Mesenchymal stem cell (in vitro differentiated cells and primary cell): Measurements from ENCODE around the gene PARN.
"Not testable (repeated sequence)": the region's sequence is repeated elsewhere in the genome, so short reads cannot be mapped to it uniquely, and the experiment has no call there.

ENCODE experiments used
- DNase-seq: peaks from one replicate; pipeline ENCODE4 v3.0.0-alpha.2; 2013
- H2AFZ ChIP-seq: one replicate; pipeline ENCODE4 v1.6.1; 2013; ENCODE audit warnings: low read depth, mild to moderate bottlenecking, control low read depth, inconsistent platforms, low read length, moderate library complexity
- H2AK5ac ChIP-seq: 2 replicates; pipeline ENCODE4 v1.6.1; 2013; ENCODE audit warnings: low read length, moderate library complexity, mild to moderate bottlenecking, inconsistent platforms; ENCODE audit not compliant: severe bottlenecking
- H2BK120ac ChIP-seq: one replicate; pipeline ENCODE4 v1.6.1; 2013; ENCODE audit warnings: low read depth, mild to moderate bottlenecking, inconsistent platforms, low read length, moderate library complexity
- H2BK12ac ChIP-seq, 2 experiments: one replicate each; pipeline ENCODE4 v1.6.1; 2013; ENCODE audit warnings: inconsistent platforms in 2 of 2, low read length in 2 of 2, mild to moderate bottlenecking in 2 of 2, moderate library complexity in 2 of 2, control low read depth in 1 of 2
- H2BK15ac ChIP-seq: one replicate; pipeline ENCODE4 v1.6.1; 2013; ENCODE audit warnings: mild to moderate bottlenecking, low read depth, inconsistent platforms; ENCODE audit not compliant: poor library complexity, severe bottlenecking
- H2BK5ac ChIP-seq: 2 replicates; pipeline ENCODE4 v1.6.1; 2013; ENCODE audit warnings: low read depth, mild to moderate bottlenecking, low read length, control low read depth, inconsistent platforms; ENCODE audit not compliant: poor library complexity, severe bottlenecking
- H3K14ac ChIP-seq, 2 experiments: one replicate each; pipeline ENCODE4 v1.6.1; 2013; ENCODE audit warnings: inconsistent platforms in 2 of 2, low read length in 2 of 2, control low read depth in 1 of 2, mild to moderate bottlenecking in 1 of 2, moderate library complexity in 1 of 2
- H3K18ac ChIP-seq, 2 experiments: one replicate each; pipeline ENCODE4 v1.6.1; 2013; ENCODE audit warnings: inconsistent platforms in 2 of 2, low read length in 2 of 2, control low read depth in 1 of 2, low read depth in 1 of 2, mild to moderate bottlenecking in 1 of 2
- H3K23ac ChIP-seq, 2 experiments: one replicate each; pipeline ENCODE4 v1.6.1; 2013; ENCODE audit warnings: inconsistent platforms in 2 of 2, low read length in 2 of 2, mild to moderate bottlenecking in 2 of 2, moderate library complexity in 2 of 2, control low read depth in 1 of 2
- H3K27ac ChIP-seq: 2 replicates; pipeline ENCODE4 v1.5.1; 2013; ENCODE audit warnings: mild to moderate bottlenecking, moderate library complexity, low read length, control low read depth, inconsistent platforms; ENCODE audit not compliant: poor library complexity, severe bottlenecking
- H3K27me3 ChIP-seq, 2 experiments: 2 replicates each; pipeline versions ENCODE4 v1.6.1 to v1.7.0; 2013; ENCODE audit warnings: low read length in 2 of 2, mild to moderate bottlenecking in 2 of 2, moderate library complexity in 2 of 2, control low read depth in 1 of 2, inconsistent platforms in 1 of 2; ENCODE audit not compliant: control insufficient read depth in 1 of 2, insufficient read depth in 1 of 2
- H3K36me3 ChIP-seq, 2 experiments: 2 replicates each; pipeline versions ENCODE4 v1.6.1 to v1.7.0; 2013; ENCODE audit warnings: low read length in 2 of 2, control low read depth in 1 of 2, inconsistent platforms in 1 of 2, low read depth in 1 of 2, mild to moderate bottlenecking in 1 of 2; ENCODE audit not compliant: insufficient read depth in 2 of 2, control insufficient read depth in 1 of 2
- H3K4ac ChIP-seq, 2 experiments: one replicate each; pipeline ENCODE4 v1.6.1; 2013; ENCODE audit warnings: inconsistent platforms in 2 of 2, low read length in 2 of 2, mild to moderate bottlenecking in 2 of 2, moderate library complexity in 2 of 2, control low read depth in 1 of 2, low read depth in 1 of 2
- H3K4me1 ChIP-seq: 2 replicates; pipeline ENCODE4 v1.6.1; 2013; ENCODE audit warnings: low read depth, low read length, control low read depth; ENCODE audit not compliant: control insufficient read depth, insufficient read depth
- H3K4me2 ChIP-seq: 2 replicates; pipeline ENCODE4 v1.6.1; 2013; ENCODE audit warnings: low read length, mild to moderate bottlenecking, inconsistent platforms; ENCODE audit not compliant: poor library complexity, severe bottlenecking
- H3K4me3 ChIP-seq, 2 experiments: 2 replicates each; pipeline versions ENCODE4 v1.5.1 to v1.7.0; 2013; ENCODE audit warnings: low read length in 2 of 2, mild to moderate bottlenecking in 2 of 2, control low read depth in 1 of 2, low read depth in 1 of 2; ENCODE audit not compliant: insufficient read depth in 1 of 2
- H3K79me1 ChIP-seq: replicated peaks from 2 replicates; pipeline ENCODE4 v1.6.1; 2013; ENCODE audit warnings: mild to moderate bottlenecking, control low read depth, low read length, inconsistent platforms; ENCODE audit not compliant: poor library complexity, severe bottlenecking
- H3K9ac ChIP-seq: 2 replicates; pipeline ENCODE4 v1.7.0; 2013; ENCODE audit warnings: mild to moderate bottlenecking, low read length, moderate library complexity
- H3K9me3 ChIP-seq: 2 replicates; pipeline ENCODE4 v1.7.0; 2013; ENCODE audit warnings: mild to moderate bottlenecking, low read length; ENCODE audit not compliant: control insufficient read depth
- H4K8ac ChIP-seq: one replicate; pipeline ENCODE4 v1.6.1; 2013; ENCODE audit warnings: inconsistent platforms, mild to moderate bottlenecking, low read length, moderate library complexity
- H4K91ac ChIP-seq: one replicate; pipeline ENCODE4 v1.6.1; 2013; ENCODE audit warnings: mild to moderate bottlenecking, low read length, inconsistent platforms
- WGBS: methylation state at CpG from one replicate; pipeline ENCODE4 v1.1.7; 2013; ENCODE audit warnings: mixed read lengths; 5-methylcytosine and 5-hydroxymethylcytosine counted together

The PARN gene

GRCh38 chr16:14586637-14587305 lies 43.3 kb downstream of the PARN start:
- Histone ChIP-seq H3K9ac (no peak overlapping the region), H2BK15ac (no peak overlapping the region), H3K23ac (no peak overlapping the region), H2AFZ (no peak overlapping the region), H3K79me1 (peaks cover 4% of the 10 kb centered on the region), H2BK5ac (no peak overlapping the region), H3K18ac (no peak overlapping the region), H3K4me3 (no peak overlapping the region), H2AK5ac (no peak overlapping the region), H3K4ac (no peak overlapping the region), H4K8ac (no peak overlapping the region), H3K4me1 (no peaks in the 10 kb centered on the region), H3K9me3 (no peaks in the 10 kb centered on the region), H2BK120ac (no peak overlapping the region), H2BK12ac (no peak overlapping the region), H3K36me3 (peaks cover 35 to 93% of the 10 kb centered on the region in 2 experiments), H3K27me3 (no peaks in the 10 kb centered on the region), H4K91ac (no peak overlapping the region), H3K27ac (no peak overlapping the region), H3K14ac (no peak overlapping the region), H3K4me2 (no peak overlapping the region)
- 98% methylated on average over 2 of the region's 3 CpGs for WGBS
- DNase-seq = no peak

GRCh38 chr16:14585287-14585686 lies 44.8 kb downstream of the PARN start:
- Histone ChIP-seq H3K9me3 (no peaks in the 10 kb centered on the region), H3K9ac (no peak overlapping the region), H4K91ac (no peak overlapping the region), H3K18ac (no peak overlapping the region), H3K27ac (no peak overlapping the region), H3K4me1 (no peaks in the 10 kb centered on the region), H2BK120ac (no peak overlapping the region), H3K27me3 (no peaks in the 10 kb centered on the region), H2BK5ac (no peak overlapping the region), H2BK12ac (no peak overlapping the region), H3K4me2 (no peak overlapping the region), H3K4me3 (no peak overlapping the region), H2AFZ (no peak overlapping the region), H3K36me3 (peaks cover 32 to 95% of the 10 kb centered on the region in 2 experiments), H2AK5ac (no peak overlapping the region), H3K23ac (no peak overlapping the region), H3K4ac (no peak overlapping the region), H3K14ac (no peak overlapping the region), H4K8ac (no peak overlapping the region), H2BK15ac (no peak overlapping the region), H3K79me1 (peaks cover 4% of the 10 kb centered on the region)
- DNase-seq = no peak
- WGBS = no CpG with 5 or more reads among the region's 3 CpGs

- H2BK5ac ChIP-seq, H3K4ac ChIP-seq, H3K18ac ChIP-seq, H2AFZ ChIP-seq, H4K91ac ChIP-seq, H3K9ac ChIP-seq, H3K4me2 ChIP-seq, H2BK120ac ChIP-seq, DNase-seq, H2BK12ac ChIP-seq, H3K14ac ChIP-seq, H3K23ac ChIP-seq, H3K4me3 ChIP-seq, H3K27ac ChIP-seq, H2AK5ac ChIP-seq, H3K79me1 ChIP-seq, H3K27me3 ChIP-seq, H3K9me3 ChIP-seq, H4K8ac ChIP-seq, H2BK15ac ChIP-seq, H3K4me1 ChIP-seq: not testable (repeated sequence)
- WGBS = 95% methylated on average over 3 of the region's 3 CpGs
- peaks cover 25 to 96% of the 10 kb centered on the region in 2 experiments for H3K36me3 ChIP-seq
These were observed 49.1 kb downstream of the PARN start for GRCh38 chr16:14580926-14581325.

- no peak overlapping the region for H2BK12ac ChIP-seq
- no peak for DNase-seq
- WGBS = no CpG with 5 or more reads among the region's 2 CpGs
- no peak overlapping the region for H2AK5ac ChIP-seq
- H3K9me3 ChIP-seq = no peaks in the 10 kb centered on the region
- H2AFZ ChIP-seq = no peak overlapping the region
- no peak overlapping the region for H3K4me2 ChIP-seq
- H3K27me3 ChIP-seq = no peaks in the 10 kb centered on the region
- no peak overlapping the region for H3K27ac ChIP-seq
- peaks cover 33 to 93% of the 10 kb centered on the region in 2 experiments for H3K36me3 ChIP-seq
- H3K23ac ChIP-seq = no peak overlapping the region
- H2BK5ac ChIP-seq = no peak overlapping the region
- H3K18ac ChIP-seq = no peak overlapping the region
- H3K4me3 ChIP-seq = no peak overlapping the region
- H2BK15ac ChIP-seq = no peak overlapping the region
- H3K9ac ChIP-seq = no peak overlapping the region
- no peaks in the 10 kb centered on the region for H3K4me1 ChIP-seq
- no peak overlapping the region for H2BK120ac ChIP-seq
- H3K4ac ChIP-seq = no peak overlapping the region
- no peak overlapping the region for H4K8ac ChIP-seq
- H4K91ac ChIP-seq = no peak overlapping the region
- no peaks in the 10 kb centered on the region for H3K79me1 ChIP-seq
- H3K14ac ChIP-seq = no peak overlapping the region
These were observed 50.8 kb downstream of the PARN start for GRCh38 chr16:14579266-14579665.
